ENCODE data around the gene PRKCA. TPM values are rescaled to one million over a fixed set of nuclear protein-coding genes. Genes with fewer than 3 reads are reported as not detected.

PRKCA gene
- total RNA-seq, 4 donors from 2014 or later, result 9.8 to 25.6 (median 12.2) TPM

- no peak overlapping the region for H3K4me3 ChIP-seq
- H3K4me1 ChIP-seq, result no peaks in the 10 kb centered on the region
- TF ChIP-seq, protein P1, sequence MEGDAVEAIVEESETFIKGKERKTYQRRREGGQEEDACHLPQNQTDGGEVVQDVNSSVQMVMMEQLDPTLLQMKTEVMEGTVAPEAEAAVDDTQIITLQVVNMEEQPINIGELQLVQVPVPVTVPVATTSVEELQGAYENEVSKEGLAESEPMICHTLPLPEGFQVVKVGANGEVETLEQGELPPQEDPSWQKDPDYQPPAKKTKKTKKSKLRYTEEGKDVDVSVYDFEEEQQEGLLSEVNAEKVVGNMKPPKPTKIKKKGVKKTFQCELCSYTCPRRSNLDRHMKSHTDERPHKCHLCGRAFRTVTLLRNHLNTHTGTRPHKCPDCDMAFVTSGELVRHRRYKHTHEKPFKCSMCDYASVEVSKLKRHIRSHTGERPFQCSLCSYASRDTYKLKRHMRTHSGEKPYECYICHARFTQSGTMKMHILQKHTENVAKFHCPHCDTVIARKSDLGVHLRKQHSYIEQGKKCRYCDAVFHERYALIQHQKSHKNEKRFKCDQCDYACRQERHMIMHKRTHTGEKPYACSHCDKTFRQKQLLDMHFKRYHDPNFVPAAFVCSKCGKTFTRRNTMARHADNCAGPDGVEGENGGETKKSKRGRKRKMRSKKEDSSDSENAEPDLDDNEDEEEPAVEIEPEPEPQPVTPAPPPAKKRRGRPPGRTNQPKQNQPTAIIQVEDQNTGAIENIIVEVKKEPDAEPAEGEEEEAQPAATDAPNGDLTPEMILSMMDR (IDR thresholded peaks at IDR 0.05), result no peak
- no peak for TF ChIP-seq EP300 (IDR thresholded peaks at IDR 0.05)
- H3K27ac ChIP-seq, result no peak overlapping the region
- 83% methylated on average over 5 of the region's 5 CpGs for WGBS
- H3K27me3 ChIP-seq, result no peaks in the 10 kb centered on the region
- no peaks in the 10 kb centered on the region for H3K9me3 ChIP-seq
- no peaks in the 10 kb centered on the region for H3K36me3 ChIP-seq
- no peak for DNase-seq (ENCODE audit: low spot score in 2 of 2)
Observed at GRCh38 chr17:66549731-66550207, 247.4 kb downstream of the PRKCA start.

GRCh38 chr17:66551839-66552238, 249.4 kb downstream of the PRKCA start:
- WGBS, result 88% methylated on average over 2 of the region's 2 CpGs
- Histone ChIP-seq H3K27ac (no peak overlapping the region), H3K9me3 (no peaks in the 10 kb centered on the region), H3K36me3 (no peaks in the 10 kb centered on the region), H3K4me1 (no peaks in the 10 kb centered on the region), H3K4me3 (no peak overlapping the region), H3K27me3 (no peaks in the 10 kb centered on the region)
- no peak for DNase-seq (ENCODE audit: low spot score in 2 of 2)
- TF ChIP-seq, protein P1 (IDR thresholded peaks at IDR 0.05), result no peak
- TF ChIP-seq POLR2AphosphoS5 (IDR thresholded peaks at IDR 0.05) (no peak), POLR2A (IDR thresholded peaks at IDR 0.05) (no peak), EP300 (IDR thresholded peaks at IDR 0.05) (no peak)

- no peak for TF ChIP-seq POLR2A (IDR thresholded peaks at IDR 0.05)
- TF ChIP-seq EP300 (IDR thresholded peaks at IDR 0.05), result no peak
- TF ChIP-seq, protein P1 (IDR thresholded peaks at IDR 0.05), result no peak
- no peak for TF ChIP-seq POLR2AphosphoS5 (IDR thresholded peaks at IDR 0.05)
- 93% methylated on average over 7 of the region's 7 CpGs for WGBS
Observed at GRCh38 chr17:66552371-66552770, 250.0 kb downstream of the PRKCA start.

GRCh38 chr17:66555605-66556004, 253.2 kb downstream of the PRKCA start:
- WGBS, result 57% methylated on average over 2 of the region's 2 CpGs
- no peak overlapping the region for H3K27ac ChIP-seq
- H3K36me3 ChIP-seq, result no peaks in the 10 kb centered on the region
- no peak overlapping the region for H3K4me3 ChIP-seq
- H3K4me1 ChIP-seq, result no peaks in the 10 kb centered on the region
- no peaks in the 10 kb centered on the region for H3K27me3 ChIP-seq
- TF ChIP-seq POLR2A (IDR thresholded peaks at IDR 0.05) (no peak), EP300 (IDR thresholded peaks at IDR 0.05) (no peak), POLR2AphosphoS5 (IDR thresholded peaks at IDR 0.05) (no peak)
- TF ChIP-seq, protein P1 (IDR thresholded peaks at IDR 0.05), result no peak
- no peaks in the 10 kb centered on the region for H3K9me3 ChIP-seq
- DNase-seq (ENCODE audit: low spot score in 2 of 2), result no peak

More at GRCh38 chr17:66552371-66552770, 250.0 kb downstream of the PRKCA start:
- no peak overlapping the region for H3K27ac ChIP-seq
- no peaks in the 10 kb centered on the region for H3K36me3 ChIP-seq
- no peak overlapping the region for H3K4me3 ChIP-seq
- H3K27me3 ChIP-seq, result no peaks in the 10 kb centered on the region
- no peaks in the 10 kb centered on the region for H3K9me3 ChIP-seq
- H3K4me1 ChIP-seq, result no peaks in the 10 kb centered on the region
- no peak for DNase-seq (ENCODE audit: low spot score in 2 of 2)

- H3K27ac ChIP-seq, result no peak overlapping the region
- TF ChIP-seq, protein P1 (IDR thresholded peaks at IDR 0.05), result no peak
- TF ChIP-seq POLR2AphosphoS5 (IDR thresholded peaks at IDR 0.05) (no peak), POLR2A (IDR thresholded peaks at IDR 0.05) (no peak), EP300 (IDR thresholded peaks at IDR 0.05) (no peak)
- no peaks in the 10 kb centered on the region for H3K36me3 ChIP-seq
- no peak overlapping the region for H3K4me3 ChIP-seq
- no peaks in the 10 kb centered on the region for H3K27me3 ChIP-seq
- WGBS, result 93% methylated on average over 3 of the region's 3 CpGs
- DNase-seq (ENCODE audit: low spot score in 2 of 2), result no peak
- no peaks in the 10 kb centered on the region for H3K4me1 ChIP-seq
- no peaks in the 10 kb centered on the region for H3K9me3 ChIP-seq
Observed at GRCh38 chr17:66557200-66557599, 254.8 kb downstream of the PRKCA start.

All from suprapubic skin (tissue), 4 donors.